GM19099 (cell line): ENCODE results near the gene SPRR1A.

Source experiments
- POLR2A ChIP-seq: IDR thresholded peaks from 3 replicates; pipeline ENCODE4 v1.6.1; 2011; ENCODE audit warnings: low read depth; ENCODE audit not compliant: insufficient read length; ENCODE audit errors: extremely low read depth

The SPRR1A gene

DNA sequence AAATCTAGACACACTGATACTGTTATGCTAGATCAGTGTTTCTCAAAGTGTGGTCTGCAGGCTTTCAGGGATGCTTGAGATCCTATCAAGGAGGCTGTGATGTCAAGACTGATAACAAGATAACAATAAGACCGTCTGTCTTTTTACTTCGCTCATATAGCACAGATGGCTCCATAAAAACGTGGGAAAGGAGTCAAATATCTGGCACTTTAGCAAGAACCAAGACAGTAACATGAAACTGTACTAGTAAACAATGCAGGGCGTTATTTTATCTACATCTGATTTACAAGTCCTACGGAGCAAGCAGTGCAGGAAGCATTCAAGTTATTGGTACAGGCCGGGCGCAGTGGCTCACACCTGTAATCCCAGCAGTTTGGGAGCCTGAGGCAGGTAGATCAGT is 14.0 kb downstream of the SPRR1A start:
- TF ChIP-seq POLR2A = no peak

GRCh38 chr1:152998476-152998875 is 14.6 kb downstream of the SPRR1A start:
- no peak for TF ChIP-seq POLR2A

DNA sequence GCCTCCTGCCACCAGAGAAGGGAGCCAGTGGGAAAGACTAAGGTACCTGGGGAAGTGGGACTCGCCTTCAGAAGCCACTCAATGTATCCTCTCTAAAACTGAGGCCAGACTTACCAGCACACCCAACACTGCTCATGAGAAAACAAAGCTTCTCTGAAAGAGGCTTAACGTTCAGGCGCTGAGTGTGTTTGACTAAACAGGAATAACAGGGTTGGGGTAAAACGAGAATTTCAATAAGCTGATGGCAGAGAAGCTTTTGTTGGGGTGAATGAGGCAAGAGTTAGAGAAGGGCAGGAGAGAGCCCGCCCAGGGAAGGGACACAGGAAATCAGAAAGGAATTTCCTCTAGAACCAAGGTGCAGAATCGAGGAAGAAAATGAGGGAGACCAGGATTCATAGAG is 15.9 kb downstream of the SPRR1A start:
- no peak for TF ChIP-seq POLR2A

GRCh38 chr1:153000294-153000693 is 16.4 kb downstream of the SPRR1A start:
- no peak for TF ChIP-seq POLR2A

- TF ChIP-seq POLR2A = no peak
Observed at GRCh38 chr1:153001382-153001781, 17.5 kb downstream of the SPRR1A start, which contains the start of gene SPRR3. SPRR3 (plus strand) TSS chr1:153001749; CDS start chr1:153003021, 1,272 bp downstream.

DNA sequence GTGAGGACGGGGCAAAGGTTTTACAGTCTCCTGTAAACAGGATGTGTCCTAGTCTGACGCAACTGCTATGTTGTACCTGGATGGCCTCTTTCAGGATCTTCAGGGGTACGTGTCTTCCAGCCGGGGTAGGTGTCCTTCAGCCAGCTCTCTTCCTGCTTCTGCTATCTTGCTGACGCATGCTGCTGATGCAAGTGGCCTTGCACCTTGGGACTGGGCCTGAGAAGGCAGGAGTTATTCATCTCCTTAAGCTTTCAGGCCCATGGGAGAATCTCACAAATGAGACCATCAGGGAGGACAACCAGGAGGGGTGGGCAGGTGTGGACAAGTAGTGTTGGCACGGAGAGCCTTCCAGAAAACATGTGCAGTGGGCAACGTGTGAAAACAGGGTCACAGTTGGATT is 39.2 kb downstream of the SPRR1A start:
- TF ChIP-seq POLR2A = no peak

DNA sequence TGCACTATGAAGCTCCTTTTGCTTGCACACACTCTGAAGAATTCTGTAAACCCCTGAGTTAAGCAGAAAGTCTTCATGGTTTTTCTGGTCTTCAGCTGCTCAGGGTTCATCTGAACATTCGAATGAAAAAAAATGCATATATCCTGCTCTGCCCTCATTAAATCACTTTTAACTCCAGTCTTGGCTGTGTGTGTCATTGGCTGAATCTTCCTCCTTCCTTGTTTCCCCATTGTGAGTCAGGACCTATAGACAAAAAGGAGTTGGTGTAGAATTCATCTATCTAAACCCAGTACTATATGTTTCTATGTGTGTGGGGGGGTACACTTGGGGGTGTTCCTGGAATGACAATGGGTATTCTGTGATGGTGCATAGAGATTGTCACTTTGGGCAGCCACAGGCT is 40.5 kb downstream of the SPRR1A start:
- TF ChIP-seq POLR2A = no peak

DNA sequence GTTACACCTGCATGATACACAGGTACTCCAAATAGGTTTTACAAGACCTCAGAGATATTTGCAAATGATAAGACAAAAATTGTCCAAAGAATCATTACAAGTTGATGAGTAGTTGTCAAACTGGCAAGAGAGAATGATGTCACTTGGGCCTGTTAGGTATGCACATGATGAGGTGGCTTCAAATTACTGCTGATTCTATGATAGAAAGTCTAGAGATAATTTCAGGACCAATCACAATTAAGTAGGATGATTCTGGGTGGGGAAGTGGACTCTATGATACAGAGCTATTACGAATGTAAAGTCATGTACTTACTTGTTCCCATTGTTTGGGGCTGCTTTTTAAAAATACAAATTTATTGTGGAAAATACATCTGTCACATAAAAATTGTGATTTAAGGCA is 41.9 kb downstream of the SPRR1A start:
- TF ChIP-seq POLR2A = no peak

- TF ChIP-seq POLR2A = no peak
Observed at GRCh38 chr1:153028766-153029165, 44.9 kb downstream of the SPRR1A start.

DNA sequence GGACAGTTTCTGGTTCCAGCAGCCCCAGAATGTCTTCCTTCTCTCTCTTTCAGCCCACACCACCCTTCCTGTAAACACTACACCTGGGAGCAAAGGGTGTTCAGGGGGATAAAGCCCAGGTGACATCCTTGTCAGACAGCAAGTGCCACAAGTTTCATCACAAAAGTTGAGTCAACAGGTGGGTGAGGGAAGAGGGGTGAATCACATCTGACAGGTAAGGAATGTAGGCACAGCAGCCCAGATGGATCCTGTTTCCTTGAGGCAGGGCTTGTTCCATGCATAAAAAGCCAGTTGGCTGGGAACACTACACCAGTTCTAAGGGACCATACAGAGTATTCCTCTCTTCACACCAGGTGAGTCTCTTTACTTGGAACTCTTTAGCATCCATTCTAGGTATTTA is 47.0 kb downstream of the SPRR1A start, which contains the start of gene SPRR1B:
TSS of gene SPRR1B (plus strand) at position 309 of the 400 bp plus-strand sequence. CDS start 1,143 bp downstream, outside the sequence.
- TF ChIP-seq POLR2A = no peak

DNA sequence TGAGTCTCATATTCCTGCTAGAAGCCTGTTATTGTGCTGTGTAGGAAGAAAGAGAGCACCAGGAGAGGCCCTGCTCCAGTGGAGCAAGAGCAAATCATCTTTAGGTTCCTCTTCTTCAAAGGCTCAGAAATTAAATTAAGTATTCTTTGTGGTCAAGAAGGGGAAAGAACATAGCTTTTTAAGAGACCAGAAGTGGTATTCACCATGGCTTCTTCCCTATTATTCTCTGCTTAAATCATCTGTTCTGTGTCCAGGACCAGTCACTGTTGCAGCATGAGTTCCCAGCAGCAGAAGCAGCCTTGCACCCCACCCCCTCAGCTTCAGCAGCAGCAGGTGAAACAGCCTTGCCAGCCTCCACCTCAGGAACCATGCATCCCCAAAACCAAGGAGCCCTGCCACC is 48.2 kb downstream of the SPRR1A start:
- no peak for TF ChIP-seq POLR2A

- no peak for TF ChIP-seq POLR2A
Observed at GRCh38 chr1:153032677-153033308, 48.9 kb downstream of the SPRR1A start.

GRCh38 chr1:153035211-153035610 is 51.3 kb downstream of the SPRR1A start:
- no peak for TF ChIP-seq POLR2A
